ENCODE data around the gene ADAMTSL1. TPM values are rescaled to one million over a fixed set of nuclear protein-coding genes. Genes with fewer than 3 reads are reported as not detected.

ADAMTSL1 gene
- total RNA-seq, 1 donor from 2014 or later, result 12.3 TPM

- H3K4me3 ChIP-seq, result no peak overlapping the region
- H3K27me3 ChIP-seq, result no peaks in the 10 kb centered on the region
- no peaks in the 10 kb centered on the region for H3K36me3 ChIP-seq
- DNase-seq (ENCODE audit: low spot score in 2 of 2), result no peak
- TF ChIP-seq CTCF (IDR thresholded peaks at IDR 0.05), result no peak
- H3K4me1 ChIP-seq, result peaks cover 0 to 4% of the 10 kb centered on the region in 2 donors
- H3K9me3 ChIP-seq, result no peaks in the 10 kb centered on the region
- no peak overlapping the region for H3K27ac ChIP-seq
- intact Hi-C loops (cut with DNase I), result no loop called here
These were observed 437.9 kb downstream of the ADAMTSL1 start for GRCh38 chr9:18911714-18912342.

GRCh38 chr9:18920141-18921084, 446.5 kb downstream of the ADAMTSL1 start:
- H3K9me3 ChIP-seq, result no peaks in the 10 kb centered on the region
- H3K4me1 ChIP-seq, result peaks cover 0 to 17% of the 10 kb centered on the region in 2 donors
- no peaks in the 10 kb centered on the region for H3K36me3 ChIP-seq
- no peak overlapping the region for H3K4me3 ChIP-seq
- no peak overlapping the region for H3K27ac ChIP-seq
- H3K27me3 ChIP-seq, result no peaks in the 10 kb centered on the region
- TF ChIP-seq CTCF (IDR thresholded peaks at IDR 0.05), result no peak
- intact Hi-C loops (cut with DNase I), result no loop called here
- DNase-seq (ENCODE audit: low spot score in 2 of 2), result no peak

- no peak for DNase-seq (ENCODE audit: low spot score in 2 of 2)
- H3K4me1 ChIP-seq, result peaks cover 0 to 17% of the 10 kb centered on the region in 2 donors
- H3K9me3 ChIP-seq, result no peaks in the 10 kb centered on the region
- peak overlapping the region; percentile 31 to 62 for H3K27ac ChIP-seq
- no peak overlapping the region for H3K4me3 ChIP-seq
- TF ChIP-seq CTCF (IDR thresholded peaks at IDR 0.05), result no peak
- intact Hi-C loops (cut with DNase I), result no loop called here
- no peaks in the 10 kb centered on the region for H3K27me3 ChIP-seq
- no peaks in the 10 kb centered on the region for H3K36me3 ChIP-seq
These were observed 447.6 kb downstream of the ADAMTSL1 start for GRCh38 chr9:18921366-18922075.

- Histone ChIP-seq H3K27me3 (no peaks in the 10 kb centered on the region), H3K4me1 (peaks cover 0 to 17% of the 10 kb centered on the region in 2 donors), H3K27ac (peak overlapping the region; percentile 31 to 62), H3K36me3 (no peaks in the 10 kb centered on the region), H3K9me3 (no peaks in the 10 kb centered on the region), H3K4me3 (no peak overlapping the region)
- no peak for DNase-seq (ENCODE audit: low spot score in 2 of 2)
- intact Hi-C loops (cut with DNase I), result no loop called here
- no peak for TF ChIP-seq CTCF (IDR thresholded peaks at IDR 0.05)
These were observed 448.4 kb downstream of the ADAMTSL1 start for GRCh38 chr9:18922161-18922885.

- H3K4me1 ChIP-seq, result peaks cover 0 to 17% of the 10 kb centered on the region in 2 donors
- no peak for DNase-seq (ENCODE audit: low spot score in 2 of 2)
- no peaks in the 10 kb centered on the region for H3K36me3 ChIP-seq
- H3K4me3 ChIP-seq, result no peak overlapping the region
- H3K27ac ChIP-seq, result no peak overlapping the region
- intact Hi-C loops (cut with DNase I), result no loop called here
- no peaks in the 10 kb centered on the region for H3K9me3 ChIP-seq
- TF ChIP-seq CTCF (IDR thresholded peaks at IDR 0.05), result no peak
- no peaks in the 10 kb centered on the region for H3K27me3 ChIP-seq
These were observed 449.2 kb downstream of the ADAMTSL1 start for GRCh38 chr9:18923167-18923566.
